ENCODE measurements around the gene IL17REL. TPM values are rescaled to one million over a fixed set of nuclear protein-coding genes. Genes with fewer than 3 reads are reported as not detected.

The IL17REL gene
- total RNA-seq, 1 donor from 2014 or later, result not detected

DNA sequence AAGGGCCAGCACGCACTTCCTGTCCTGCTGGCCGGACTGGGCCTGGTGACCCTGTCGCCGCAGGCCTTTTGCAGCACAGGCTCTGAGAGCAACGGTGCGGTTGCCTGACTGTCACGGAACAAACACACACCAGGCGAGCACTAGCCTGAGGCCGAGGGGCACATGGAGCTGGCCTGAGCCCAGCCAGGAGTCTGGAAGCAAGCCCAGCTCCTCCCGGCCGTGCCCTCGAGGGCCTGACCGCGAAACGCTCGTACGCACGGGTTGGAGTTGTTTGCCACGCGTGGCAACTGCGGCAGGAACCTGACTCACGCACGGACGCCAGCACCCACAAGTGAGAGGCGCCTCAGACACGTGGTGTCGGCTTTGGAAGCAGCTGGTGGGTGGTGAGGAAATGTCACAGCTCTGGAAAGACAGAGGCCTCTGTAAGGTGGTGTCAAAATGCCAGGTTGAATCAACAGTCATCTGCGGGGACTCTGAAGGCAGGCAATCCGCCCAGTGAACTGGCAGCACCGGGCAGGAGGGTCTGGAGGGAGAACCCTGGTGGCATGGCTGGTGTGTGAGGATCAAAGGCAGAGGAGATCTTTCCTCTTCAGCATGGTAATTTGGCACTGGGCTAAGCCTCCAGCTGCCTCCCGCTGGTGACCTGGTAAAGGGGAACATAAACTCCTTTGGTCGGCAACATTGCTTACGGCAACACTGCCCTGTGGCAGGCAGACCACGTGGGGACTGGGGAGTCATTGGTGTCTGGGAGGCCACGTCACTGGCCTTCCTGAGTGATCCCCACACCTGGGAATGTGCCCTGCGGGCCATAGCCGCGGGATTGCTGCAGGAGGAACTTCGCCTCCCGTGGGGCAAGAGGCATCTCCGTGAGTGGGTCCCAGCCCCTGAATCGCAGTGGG, 15.3 kb upstream of the IL17REL start:
- no peak overlapping the region for H3K4me3 ChIP-seq
- TF ChIP-seq, protein P1, sequence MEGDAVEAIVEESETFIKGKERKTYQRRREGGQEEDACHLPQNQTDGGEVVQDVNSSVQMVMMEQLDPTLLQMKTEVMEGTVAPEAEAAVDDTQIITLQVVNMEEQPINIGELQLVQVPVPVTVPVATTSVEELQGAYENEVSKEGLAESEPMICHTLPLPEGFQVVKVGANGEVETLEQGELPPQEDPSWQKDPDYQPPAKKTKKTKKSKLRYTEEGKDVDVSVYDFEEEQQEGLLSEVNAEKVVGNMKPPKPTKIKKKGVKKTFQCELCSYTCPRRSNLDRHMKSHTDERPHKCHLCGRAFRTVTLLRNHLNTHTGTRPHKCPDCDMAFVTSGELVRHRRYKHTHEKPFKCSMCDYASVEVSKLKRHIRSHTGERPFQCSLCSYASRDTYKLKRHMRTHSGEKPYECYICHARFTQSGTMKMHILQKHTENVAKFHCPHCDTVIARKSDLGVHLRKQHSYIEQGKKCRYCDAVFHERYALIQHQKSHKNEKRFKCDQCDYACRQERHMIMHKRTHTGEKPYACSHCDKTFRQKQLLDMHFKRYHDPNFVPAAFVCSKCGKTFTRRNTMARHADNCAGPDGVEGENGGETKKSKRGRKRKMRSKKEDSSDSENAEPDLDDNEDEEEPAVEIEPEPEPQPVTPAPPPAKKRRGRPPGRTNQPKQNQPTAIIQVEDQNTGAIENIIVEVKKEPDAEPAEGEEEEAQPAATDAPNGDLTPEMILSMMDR (IDR thresholded peaks at IDR 0.05), result no peak
- no peak for TF ChIP-seq POLR2A (IDR thresholded peaks at IDR 0.05)
- TF ChIP-seq POLR2AphosphoS5 (IDR thresholded peaks at IDR 0.05; ENCODE audit: insufficient read depth in 1 of 2, low read depth in 1 of 2), result no peak
- no peaks in the 10 kb centered on the region for H3K27me3 ChIP-seq
- no peak for DNase-seq (ENCODE audit: extremely low spot score in 2 of 2)
- intact Hi-C loops (cut with DNase I), result no loop called here
- H3K9me3 ChIP-seq, result no peaks in the 10 kb centered on the region
- no peak overlapping the region for H3K27ac ChIP-seq
- H3K4me1 ChIP-seq, result peaks cover 15% of the 10 kb centered on the region
- H3K36me3 ChIP-seq, result no peaks in the 10 kb centered on the region

DNA sequence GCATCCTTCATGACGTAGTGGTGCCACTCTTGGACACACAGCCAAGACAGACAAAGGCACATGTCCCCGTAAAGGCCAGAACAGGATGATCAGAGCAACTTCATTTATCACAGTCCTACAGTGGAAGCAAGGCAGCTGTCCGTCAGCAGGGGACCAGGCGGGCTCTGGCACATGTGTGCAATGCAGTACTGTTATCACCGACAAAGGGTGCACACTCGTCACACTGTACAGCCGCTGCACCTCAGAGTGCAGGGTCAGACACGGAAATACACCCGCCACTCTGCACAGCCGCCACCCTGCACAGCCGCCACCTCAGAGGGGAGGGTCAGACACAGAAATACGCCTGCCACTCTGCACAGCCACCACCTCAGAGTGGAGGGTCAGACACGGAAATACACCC, 13.4 kb upstream of the IL17REL start:
- H3K9me3 ChIP-seq, result no peaks in the 10 kb centered on the region
- intact Hi-C loops (cut with DNase I), result no loop called here
- H3K27me3 ChIP-seq, result no peaks in the 10 kb centered on the region

DNA sequence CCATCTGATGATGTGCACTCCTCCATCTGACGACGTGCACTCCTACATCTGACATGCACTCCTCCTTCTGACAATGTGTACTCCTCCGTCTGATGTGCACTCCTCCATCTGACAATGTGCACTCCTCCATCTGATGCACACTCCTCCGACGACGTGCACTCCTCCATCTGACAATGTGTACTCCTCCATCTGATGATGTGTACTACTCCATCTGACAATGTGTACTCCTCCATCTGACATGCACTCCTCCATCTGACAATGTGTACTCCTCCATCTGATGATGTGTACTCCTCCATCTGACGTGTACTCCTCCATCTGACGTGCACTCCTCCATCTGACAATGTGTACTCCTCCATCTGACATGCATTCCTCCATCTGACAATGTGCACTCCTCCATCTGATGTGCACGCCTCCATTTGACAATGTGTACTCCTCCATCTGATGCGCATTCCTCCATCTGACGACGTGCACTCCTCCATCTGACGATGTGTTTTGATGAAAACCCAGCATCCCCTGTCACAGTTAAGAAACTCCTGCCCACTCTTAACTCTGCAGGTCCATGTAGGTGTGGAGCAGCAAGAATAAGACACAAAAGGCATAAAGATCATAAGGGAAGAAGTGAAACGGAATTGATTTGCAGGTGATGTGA, 9.7 kb upstream of the IL17REL start:
- H3K27ac ChIP-seq, result no peak overlapping the region
- DNase-seq (ENCODE audit: extremely low spot score in 2 of 2), result no peak

More for the DNA sequence above, 13.4 kb upstream of the IL17REL start:
- no peak for TF ChIP-seq POLR2A (IDR thresholded peaks at IDR 0.05)
- TF ChIP-seq, protein P1 (IDR thresholded peaks at IDR 0.05), result no peak
- no peak for TF ChIP-seq POLR2AphosphoS5 (IDR thresholded peaks at IDR 0.05; ENCODE audit: insufficient read depth in 1 of 2, low read depth in 1 of 2)
- Histone ChIP-seq H3K27ac (no peak overlapping the region), H3K4me1 (peaks cover 15% of the 10 kb centered on the region), H3K4me3 (no peak overlapping the region), H3K36me3 (no peaks in the 10 kb centered on the region)
- DNase-seq (ENCODE audit: extremely low spot score in 2 of 2), result no peak

DNA sequence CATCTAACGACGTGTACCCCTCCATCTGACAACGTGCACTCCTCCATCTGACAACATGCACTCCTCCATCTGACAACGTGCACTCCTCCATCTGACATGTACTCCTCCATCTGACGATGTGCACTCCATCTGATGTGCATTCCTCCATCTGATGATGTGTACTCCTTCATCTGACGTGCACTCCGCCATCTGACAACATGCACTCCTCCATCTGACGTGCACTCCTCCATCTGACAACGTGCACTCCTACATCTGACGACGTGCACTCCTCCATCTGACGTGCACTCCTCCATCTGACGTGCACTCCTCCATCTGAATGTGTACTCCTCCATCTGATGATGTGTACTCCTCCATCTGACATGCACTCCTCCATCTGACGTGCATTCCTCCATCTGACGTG, 8.0 kb upstream of the IL17REL start:
- intact Hi-C loops (cut with DNase I), result no loop called here
- DNase-seq (ENCODE audit: extremely low spot score in 2 of 2), result no peak
- no peaks in the 10 kb centered on the region for H3K27me3 ChIP-seq
- no peaks in the 10 kb centered on the region for H3K36me3 ChIP-seq
- H3K9me3 ChIP-seq, result no peaks in the 10 kb centered on the region
- TF ChIP-seq, protein P1 (IDR thresholded peaks at IDR 0.05), result no peak
- TF ChIP-seq POLR2AphosphoS5 (IDR thresholded peaks at IDR 0.05; ENCODE audit: insufficient read depth in 1 of 2, low read depth in 1 of 2), result no peak
- TF ChIP-seq POLR2A (IDR thresholded peaks at IDR 0.05), result no peak
- no peak overlapping the region for H3K27ac ChIP-seq
- H3K4me1 ChIP-seq, result no peaks in the 10 kb centered on the region
- no peak overlapping the region for H3K4me3 ChIP-seq

More for the DNA sequence above, 9.7 kb upstream of the IL17REL start:
- H3K27me3 ChIP-seq, result no peaks in the 10 kb centered on the region
- H3K36me3 ChIP-seq, result no peaks in the 10 kb centered on the region
- H3K4me3 ChIP-seq, result no peak overlapping the region
- no peaks in the 10 kb centered on the region for H3K4me1 ChIP-seq
- H3K9me3 ChIP-seq, result no peaks in the 10 kb centered on the region
- intact Hi-C loops (cut with DNase I), result no loop called here
- TF ChIP-seq POLR2A (IDR thresholded peaks at IDR 0.05) (no peak), POLR2AphosphoS5 (IDR thresholded peaks at IDR 0.05; ENCODE audit: insufficient read depth in 1 of 2, low read depth in 1 of 2) (no peak)
- TF ChIP-seq, protein P1 (IDR thresholded peaks at IDR 0.05), result no peak
